NCI-H1105 treated with DMSO at 0.1 percent for 48 hours (cell line): ENCODE measurements around the gene SIRT5.

Experiments
- DNase-seq: peaks from one replicate; lab custom pipeline; 2025; lab: John Stamatoyannopoulos, UW

The SIRT5 gene

DNA sequence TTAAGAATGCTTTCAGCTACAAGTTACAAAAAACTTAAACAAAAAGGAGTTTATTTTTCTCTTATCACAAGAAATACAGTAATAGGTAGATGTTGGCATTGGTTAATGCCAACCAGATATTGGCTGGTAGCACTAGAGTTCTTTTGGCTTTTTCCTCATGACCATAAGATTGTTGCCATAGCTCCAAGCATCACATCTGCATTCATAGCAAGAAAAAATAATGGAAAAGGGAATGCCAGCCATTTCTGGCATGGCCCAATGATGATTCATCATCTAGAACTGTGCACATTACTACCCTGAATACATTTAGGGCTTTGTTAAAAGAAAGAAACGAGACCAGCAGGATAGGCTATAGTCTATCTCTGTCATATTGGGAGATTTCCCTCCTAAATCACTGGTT, 20.8 kb upstream of the SIRT5 start:
- DNase-seq = no peak

DNA sequence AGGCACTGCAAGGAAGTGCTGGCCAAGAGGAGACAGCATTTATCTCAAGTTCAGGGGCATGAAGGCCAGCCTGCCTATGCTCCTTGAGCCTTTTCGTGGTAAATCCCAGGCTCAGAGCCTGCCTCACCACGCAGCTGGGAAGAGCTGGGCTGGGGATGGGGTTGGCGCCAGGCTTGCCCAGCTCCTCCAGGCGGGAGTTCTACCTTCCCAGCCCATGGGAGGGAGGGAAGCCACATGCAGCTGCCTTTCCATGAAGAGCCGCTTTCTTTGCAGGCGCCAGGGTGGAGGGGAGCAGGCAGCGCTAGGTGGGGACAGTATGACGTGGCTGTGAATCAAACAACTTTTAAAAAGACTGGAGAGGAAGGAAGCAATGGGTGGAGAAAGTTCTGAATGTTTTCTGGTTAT, 19.5 kb upstream of the SIRT5 start:
- no peak for DNase-seq

DNA sequence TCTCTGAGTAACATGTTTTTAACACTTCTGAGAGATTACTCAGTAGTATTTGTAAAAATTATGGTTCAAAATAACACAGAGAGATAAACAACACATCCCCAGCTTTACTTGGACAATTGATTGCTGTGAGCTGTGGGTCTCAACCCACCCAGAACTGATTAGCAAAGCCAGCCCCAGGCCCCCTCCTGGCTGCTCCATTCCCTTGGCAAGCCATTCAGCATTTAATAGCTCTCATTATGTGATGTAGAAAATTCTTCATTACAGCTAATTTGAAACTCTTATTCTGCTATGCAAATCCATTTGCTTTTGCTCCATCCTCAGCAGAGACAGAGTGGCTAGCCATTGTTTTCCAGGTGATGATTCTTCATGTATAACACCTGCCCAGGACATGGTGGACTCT, 16.6 kb upstream of the SIRT5 start:
- peak; percentile 52 for DNase-seq

DNA sequence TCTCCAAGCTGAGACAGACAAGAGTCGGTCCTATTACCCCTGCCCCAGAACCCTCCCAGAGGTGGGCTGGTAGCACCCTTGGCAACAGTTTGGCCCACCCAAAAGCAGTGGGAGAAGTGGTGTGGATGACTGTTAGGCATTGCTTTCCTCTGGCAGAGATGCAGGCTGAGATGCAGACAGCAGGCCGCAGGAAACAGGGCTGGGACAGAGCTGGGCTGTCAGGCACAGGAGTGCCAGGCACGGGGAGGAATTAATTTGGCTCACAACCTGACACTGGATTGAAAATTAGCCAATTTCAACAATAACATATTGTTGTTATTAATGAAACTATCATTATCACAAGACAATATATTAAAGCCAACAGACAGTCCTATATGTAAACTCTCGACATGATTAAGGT, 15.7 kb upstream of the SIRT5 start:
- no peak for DNase-seq

DNA sequence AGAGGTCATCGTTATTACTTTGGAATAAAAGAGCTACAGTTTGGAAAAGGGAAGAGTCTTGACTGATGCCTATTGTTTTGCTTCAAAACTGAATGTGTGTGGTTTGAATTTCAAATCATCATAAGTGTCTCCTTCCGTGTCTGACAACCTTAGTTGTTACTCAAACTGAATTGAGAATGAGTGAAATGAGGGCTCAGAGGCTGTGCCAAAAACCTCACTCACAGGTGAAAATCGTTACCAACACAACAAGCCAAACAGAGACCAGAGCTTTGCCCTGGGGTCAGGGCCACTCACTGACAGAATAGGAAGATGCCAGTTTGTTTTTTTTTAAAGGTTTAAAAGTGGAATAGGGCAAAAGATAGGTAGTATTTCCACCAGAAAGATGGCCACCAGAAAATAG, 15.2 kb upstream of the SIRT5 start:
- peak; percentile 26 for DNase-seq

DNA sequence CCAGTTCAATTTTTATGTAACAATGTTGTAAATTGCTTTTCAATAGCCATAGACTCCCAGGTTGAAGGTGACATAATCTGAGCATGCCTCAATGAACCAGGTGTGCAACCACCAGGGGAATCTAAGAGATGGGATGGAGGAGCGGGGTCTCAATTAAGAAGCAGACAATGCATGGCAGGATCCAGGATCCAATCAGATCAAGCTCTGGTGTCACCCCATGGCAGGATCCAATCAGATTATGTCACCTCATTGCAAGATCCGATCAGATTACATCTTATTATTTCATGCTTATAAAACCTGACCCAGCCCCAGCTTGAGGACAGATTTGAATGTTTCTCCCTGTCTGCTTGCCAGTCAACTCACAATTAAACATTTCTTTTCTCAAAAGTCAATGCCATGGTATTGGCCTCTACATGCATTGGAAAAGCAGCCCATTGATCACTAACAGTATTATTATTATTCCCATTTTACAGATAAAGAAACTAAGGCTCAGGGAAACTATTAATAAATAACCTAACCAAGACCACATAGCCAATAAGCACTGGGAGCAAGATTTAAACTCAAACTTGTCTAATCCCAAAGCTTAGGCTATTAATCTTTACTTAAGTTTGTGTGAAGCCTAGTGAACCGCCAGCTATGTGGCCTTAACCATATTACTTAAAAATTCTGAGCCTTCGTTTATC, 14.3 kb upstream of the SIRT5 start:
- DNase-seq = no peak

DNA sequence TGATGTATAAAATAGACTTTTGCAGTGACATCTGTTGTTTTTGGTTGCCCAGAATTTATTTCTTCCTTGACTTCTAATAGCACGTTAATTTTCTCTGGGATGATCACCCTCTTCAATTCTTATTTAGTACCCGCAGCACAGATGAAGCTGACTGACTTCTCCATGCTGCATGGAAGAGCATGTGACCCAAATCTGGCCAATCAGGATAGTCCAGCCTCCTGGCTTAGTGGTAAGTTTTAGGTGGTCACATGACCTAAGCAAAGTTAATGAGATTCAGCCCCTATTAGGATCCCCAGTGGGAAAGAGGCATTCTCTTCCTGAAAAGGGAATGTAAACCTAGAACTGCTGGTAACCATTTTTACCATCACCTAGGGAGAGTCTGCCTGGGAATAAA, 13.8 kb upstream of the SIRT5 start:
- DNase-seq = no peak

DNA sequence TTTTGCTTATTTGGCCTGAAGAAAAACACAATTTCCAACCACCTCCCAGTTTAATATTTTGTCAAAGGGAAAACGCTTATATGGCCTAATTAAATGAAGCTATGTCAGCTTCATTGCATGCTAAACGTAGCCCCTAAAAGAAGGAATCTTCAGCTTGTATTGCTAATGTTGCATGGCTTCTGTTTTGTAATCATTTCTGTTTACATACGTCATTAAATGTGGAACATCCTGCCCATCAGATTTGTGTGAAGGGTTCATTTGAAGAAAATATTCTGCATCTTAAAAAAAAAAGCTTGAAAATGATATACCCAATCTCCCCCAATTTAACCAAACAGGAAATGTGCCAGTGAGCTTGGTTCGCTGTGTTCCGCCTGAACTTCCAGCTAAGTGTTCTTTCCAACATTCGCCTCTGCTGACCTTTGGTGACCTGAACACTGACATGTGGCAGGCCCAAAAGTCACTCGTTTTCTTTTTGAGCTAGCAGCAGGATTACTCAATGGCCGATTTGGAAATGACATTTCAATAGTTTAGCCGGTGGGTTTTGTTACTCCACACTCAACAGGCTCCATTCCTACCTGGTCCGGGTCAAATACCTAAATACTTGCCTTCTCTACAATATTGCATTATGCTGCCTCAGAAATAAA, 12.7 kb upstream of the SIRT5 start:
- DNase-seq = no peak

DNA sequence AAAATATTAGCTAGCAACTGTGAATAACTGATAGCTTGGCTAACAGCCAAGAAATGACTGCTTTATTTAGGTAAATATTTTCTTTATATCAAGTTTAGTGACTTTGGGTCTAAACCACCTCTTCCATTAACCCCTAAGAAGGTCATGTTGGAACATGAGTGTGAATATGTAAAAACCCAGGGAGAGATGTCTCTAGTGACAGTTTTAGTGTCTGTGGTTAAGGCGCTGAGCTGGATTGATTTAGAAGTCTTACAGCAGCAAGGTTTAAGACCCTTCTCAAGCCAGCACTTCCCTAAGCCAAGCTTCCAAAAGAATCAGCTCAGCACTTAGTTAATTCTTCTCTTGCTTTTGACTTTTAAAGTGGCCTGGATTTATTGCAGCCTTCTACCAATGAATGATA, 11.4 kb upstream of the SIRT5 start:
- no peak for DNase-seq

DNA sequence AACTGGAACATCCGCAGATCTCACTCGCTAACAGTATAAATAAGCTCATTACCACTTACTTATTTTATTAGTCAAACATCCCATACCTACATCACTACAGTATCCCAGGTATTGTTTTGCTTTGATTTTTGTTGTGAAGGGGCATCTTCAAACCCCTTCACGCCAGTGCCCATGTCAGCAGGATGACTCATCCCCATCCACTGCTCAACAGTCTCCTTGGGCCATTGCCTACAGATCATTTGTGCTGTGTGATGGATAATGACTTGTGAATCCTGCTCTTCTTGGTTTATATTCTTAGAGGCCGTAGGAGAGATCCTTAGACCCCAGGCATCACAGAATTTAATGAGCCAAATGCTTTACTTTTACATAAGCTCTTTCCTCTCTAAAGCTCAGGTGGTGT, 8.5 kb upstream of the SIRT5 start:
- DNase-seq = no peak

DNA sequence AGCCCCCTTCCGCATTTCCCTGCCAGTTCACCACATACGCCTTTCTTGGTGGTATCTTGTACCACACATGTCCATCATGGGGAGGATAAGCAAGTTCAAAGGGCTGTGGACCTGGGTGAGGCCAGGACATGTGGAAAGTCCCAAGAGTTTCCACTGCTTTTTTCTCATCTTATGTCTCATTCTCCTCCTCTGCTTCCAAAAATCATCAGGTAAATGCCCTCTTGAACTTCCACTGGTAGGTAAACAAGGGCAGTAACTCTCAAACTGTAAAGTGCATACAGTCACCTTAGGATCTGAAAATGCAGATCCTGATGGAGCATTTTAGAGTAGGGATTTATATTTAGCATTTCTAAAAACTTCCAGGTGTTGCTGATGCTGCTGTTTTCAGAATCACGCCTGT, 7.9 kb upstream of the SIRT5 start:
- DNase-seq = no peak

DNA sequence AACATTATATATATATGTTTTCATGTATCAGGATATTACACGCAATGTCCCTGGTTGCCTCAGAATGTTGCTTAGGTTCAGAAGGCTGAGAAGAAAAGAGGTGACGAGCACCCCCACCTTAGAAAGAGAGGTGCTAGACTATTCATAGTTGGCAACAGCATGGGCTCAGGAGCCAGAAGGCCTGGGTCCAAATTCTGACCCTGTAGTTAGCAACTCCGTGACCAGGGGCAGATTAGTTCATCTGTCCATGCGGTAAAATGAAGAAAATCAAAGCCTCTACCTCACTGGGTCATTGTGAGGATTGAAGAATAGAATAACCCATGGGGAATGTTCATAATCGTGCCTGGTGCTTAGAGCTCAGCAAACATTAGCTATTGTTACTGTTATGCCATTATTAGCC, 5.4 kb upstream of the SIRT5 start:
- DNase-seq = no peak

DNA sequence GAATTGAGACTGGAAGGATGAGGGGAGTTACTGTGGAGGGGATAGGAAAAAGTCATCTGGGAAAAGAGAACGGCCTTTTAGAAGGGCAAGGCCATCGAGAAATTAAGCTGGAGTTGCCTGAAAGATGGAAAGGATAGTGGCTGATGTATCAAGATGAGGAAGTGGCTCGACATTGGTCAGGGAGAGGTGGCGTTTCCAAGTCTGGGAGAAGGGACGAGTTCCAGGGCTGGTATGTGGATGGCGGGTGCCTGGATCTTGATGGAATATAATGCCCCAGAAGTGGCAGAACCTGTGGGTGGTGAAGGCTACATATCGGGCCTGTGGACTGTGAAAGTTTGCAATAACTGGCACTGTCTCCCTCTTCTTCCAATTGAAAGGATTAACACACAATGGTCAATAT, 2.2 kb upstream of the SIRT5 start:
- no peak for DNase-seq

DNA sequence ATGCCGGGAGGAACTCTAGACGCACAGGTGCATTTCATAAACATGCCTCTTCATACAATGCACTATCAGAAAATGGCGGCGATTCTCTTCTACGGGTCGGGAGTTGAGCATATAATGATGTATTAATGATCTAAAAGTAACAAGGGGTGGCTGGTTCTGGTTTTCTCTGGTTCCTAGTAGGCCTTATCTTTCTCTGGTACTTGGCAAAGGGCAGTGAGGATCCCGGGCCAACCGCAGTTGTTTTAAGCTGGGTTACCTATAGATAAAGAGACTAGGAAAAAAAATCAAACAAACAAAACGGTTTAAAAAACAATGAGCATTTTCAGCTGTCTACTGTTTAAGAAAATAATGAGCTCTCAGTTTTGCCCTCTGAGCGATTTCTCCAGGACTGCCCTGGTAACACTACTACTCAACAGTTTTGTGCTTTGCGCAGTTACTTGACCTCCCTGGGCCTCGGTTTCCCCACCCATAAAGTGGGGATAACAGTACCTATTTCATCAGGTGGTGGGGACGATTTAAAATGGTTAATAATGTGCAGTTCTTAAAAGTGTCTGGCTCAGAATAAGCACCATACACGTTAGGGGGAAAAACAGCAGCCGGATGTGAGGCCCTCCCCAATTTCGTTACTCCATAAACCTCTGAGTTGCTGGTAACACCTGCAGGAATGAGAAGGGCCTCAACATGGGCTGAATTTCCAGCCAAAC, 1.3 kb upstream of the SIRT5 start:
- no peak for DNase-seq

DNA sequence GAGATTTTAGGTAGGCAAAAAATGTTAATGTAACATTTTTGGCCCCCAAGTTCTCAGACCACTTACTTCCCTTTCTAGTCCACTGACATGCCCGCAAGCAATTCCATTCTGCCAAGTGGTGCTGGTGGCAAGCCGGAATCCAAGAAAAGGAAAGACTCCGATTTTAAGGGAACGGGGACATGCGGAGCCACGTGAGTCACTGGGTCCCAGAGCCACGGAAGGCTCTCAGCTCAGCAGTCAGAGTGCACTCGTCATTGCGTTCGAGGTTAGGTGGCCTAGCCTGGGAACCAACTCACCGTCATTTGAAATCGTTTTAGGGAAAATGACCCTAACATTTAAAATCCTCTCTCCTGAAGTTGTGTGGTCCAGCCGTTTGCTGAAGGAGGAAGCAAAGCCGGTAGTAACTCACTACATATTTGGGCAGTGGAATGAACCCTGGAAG, 711 bp upstream of the SIRT5 start:
- peak; percentile 65 for DNase-seq

DNA sequence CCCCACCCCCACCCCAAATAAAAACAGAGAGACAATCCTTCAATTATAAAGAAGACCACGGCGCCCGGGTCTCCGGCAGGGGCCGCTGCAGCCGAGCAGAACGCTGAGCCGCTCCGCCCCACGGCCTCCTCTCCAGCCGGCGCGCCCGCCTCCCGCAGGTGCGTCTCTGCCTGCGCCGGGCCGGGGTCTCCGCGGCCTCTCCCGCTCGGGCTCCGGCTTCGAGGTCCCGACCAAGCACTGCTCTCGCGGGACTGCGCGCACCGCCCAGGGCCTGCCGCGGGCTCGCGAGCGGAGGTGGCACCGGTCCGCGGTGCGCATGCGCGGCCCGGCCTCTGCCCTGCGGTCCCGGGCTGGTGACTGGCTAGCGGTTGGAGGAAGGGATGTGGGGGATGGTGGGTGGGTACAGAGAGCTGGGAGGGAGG, 241 bp upstream of the SIRT5 start:
- DNase-seq = peak; percentile 96

DNA sequence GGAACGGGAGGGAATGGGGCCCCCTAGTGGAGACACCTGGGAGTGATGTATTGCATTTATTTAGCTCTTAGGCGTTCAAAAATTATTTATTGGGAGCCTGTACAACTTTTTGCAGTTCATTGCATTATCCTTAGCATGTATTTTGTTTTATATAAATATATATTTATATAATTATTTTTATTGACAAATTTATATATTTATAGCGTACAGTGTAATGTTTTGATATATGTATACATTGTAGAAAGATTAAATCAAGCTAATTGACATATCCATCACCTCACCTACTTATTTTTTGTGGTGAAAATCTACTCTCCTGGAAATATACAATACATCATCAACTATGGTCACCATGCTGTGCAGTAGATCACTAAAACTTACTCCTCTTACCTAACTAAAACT, 975 bp downstream of the SIRT5 start:
- DNase-seq = no peak

DNA sequence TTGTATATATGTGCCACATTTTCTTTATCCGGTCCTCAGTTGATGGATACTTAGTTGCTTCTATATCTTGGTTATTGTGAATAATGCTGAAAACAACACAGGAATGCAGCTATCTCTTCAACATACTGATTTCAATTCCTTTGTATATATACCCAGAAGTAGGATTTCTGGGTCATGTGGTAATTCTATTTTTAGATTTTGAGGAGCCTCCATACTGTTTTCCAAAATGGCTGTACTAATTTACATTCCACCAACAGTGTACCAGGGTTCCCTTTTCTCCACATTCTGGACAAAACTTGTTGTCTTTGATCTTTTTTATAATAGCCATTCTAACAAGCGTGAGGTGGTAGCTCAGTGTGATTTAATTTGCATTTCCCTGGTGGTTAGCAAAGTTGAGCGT, 1.6 kb downstream of the SIRT5 start:
- DNase-seq = no peak

DNA sequence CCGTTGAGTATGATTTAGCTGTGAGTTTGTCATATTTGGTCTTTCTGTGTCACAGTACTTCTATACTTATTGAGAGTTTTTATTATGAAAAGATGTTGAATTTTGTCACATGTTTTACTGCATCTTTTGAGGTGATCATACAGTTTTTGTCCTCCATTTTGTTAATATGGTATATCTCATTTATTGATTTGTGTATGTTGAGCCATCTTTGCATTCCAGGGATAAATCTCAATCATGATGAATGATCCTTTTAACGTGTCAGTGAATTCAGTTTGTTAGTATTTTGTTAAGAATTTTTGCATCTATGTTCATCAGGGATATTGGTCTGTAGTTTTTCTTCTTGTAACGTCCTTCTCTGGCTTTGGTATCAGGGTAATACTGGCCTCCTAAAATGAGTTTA, 3.5 kb downstream of the SIRT5 start:
- no peak for DNase-seq

DNA sequence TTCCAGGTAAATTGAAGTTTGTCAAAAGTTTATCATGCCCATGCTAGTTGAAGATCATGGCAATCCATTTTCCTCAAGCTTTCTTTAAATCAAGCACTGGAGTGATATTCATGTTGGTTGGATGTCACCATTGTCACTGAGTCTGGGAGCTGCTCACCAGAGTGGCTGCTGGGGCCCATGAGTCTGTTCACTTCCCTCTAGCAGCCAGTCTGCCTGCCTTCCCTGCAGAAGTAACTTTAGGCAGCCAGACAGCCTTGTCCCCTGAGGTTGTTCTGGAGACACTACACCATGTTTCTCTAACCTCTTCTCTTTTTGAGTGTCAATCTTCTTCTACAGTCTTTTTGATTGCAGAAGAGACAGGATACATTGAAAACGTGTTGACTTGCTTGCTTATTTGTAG, 5.5 kb downstream of the SIRT5 start:
- no peak for DNase-seq

DNA sequence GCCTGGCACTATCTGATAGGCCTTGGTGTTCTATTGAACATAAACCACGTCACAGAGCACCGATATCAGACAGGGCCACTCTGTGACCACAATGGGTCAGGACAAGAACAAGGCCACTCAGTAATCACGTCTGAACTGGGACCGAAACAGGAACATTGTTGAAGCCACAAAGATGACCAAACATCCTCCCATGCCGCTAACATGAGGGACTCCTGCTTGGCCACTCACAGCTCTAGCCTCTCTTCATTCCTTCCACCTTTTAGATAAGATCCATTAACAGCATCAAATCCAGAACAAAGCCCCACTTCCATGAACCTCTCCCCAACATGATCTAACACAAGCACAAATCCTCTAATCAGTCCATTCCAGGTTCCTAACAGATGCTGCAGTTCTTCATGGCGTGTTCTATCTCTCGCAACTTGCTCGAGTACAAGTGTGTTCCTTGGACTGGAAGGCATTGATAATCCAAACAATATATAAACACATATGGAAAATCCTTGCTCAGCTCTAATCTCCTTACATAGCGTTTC, 7.4 kb downstream of the SIRT5 start:
- DNase-seq = no peak

DNA sequence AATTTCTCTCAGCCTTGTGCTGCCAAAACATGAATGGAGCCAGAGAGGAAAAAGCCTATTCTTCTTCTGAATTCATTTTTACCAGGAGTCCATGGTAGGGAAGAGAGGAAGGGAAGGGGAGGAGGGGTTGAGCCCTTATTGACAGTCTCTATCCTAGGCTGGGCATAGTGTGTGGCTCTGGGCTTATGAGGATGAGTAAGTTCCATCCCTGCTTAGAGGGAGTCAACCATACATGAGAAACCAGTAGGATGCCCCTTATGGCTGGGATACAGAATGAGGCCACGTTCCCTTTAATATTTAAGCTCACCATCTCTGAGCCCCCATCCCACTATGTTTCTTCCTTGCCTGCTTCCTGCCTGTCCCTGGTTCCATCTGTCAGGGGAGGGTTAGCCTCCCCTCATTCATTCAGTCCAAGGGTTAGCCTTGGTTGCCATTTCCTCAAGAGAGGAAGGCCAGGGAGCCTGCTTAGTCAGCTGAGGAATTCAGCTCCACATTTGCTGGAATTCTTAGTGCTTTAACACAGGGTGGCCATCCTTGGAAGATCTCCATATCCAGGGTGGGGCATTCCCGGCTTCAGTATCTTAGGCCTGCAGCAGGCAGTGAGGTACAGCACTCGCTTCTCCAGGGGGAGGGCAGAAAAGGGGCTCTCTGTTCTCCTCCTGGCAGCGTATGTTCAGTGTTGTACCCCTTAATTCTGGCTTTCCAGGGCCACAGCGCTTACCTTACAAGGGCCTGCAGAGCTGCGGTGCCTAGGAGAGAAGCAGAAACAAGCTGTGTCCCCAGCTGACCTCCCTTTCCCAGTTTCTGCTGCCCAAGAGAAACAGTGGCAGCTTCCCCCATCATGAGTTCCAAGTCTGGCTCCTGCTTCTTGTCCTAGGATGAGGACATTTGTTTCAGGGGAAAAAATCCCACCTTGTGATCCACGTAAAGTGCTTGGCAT, 12.5 kb downstream of the SIRT5 start:
- DNase-seq = no peak
